A172 (cell line): Measurements from ENCODE around the gene HIC1. TPM values are rescaled to one million over a fixed set of nuclear protein-coding genes. Genes with fewer than 3 reads are reported as not detected.

Source experiments
- DNase-seq: peaks from one replicate; pipeline ENCODE4 v3.0.0-alpha.2; 2015; ENCODE audit warnings: low spot score
- total RNA-seq: library from RNA; depleted of rRNA; stranded (reverse); fragments of >200 nt; shearing (Covaris generic); gene quantifications from 2 replicates; pipeline ENCODE4 v1.2.3, GENCODE V29; 2014; rRNA removed

Gene HIC1
- total RNA-seq, 1 experiment from 2014 or later, result 7.3 TPM

- no peak for DNase-seq
Measured at GRCh38 chr17:2101448-2102257, 46.8 kb downstream of the HIC1 start.

- peak; percentile 77 for DNase-seq
Measured at GRCh38 chr17:2102931-2103809, 48.3 kb downstream of the HIC1 start.

GRCh38 chr17:2105663-2106062 is 50.8 kb downstream of the HIC1 start:
- DNase-seq, result no peak

- DNase-seq, result no peak
Measured at GRCh38 chr17:2106308-2106955, 51.5 kb downstream of the HIC1 start.

- no peak for DNase-seq
Measured at GRCh38 chr17:2107050-2107449, 52.1 kb downstream of the HIC1 start.

- DNase-seq, result no peak
Measured at GRCh38 chr17:2107506-2107905, 52.6 kb downstream of the HIC1 start.

- DNase-seq, result no peak
Measured at GRCh38 chr17:2108170-2108569, 53.3 kb downstream of the HIC1 start.

GRCh38 chr17:2110436-2110835 is 55.5 kb downstream of the HIC1 start:
- no peak for DNase-seq

- no peak for DNase-seq
Measured at GRCh38 chr17:2111691-2112090, 56.8 kb downstream of the HIC1 start.

Other genes starting within 250 kb of the HIC1 start
- 5.1 and 7.7 TPM in 2 replicates for gene SMYD4, start 225.2 kb upstream of the HIC1 start, total RNA-seq
- 41.1 and 46.1 TPM in 2 replicates for gene RPA1, start 225.1 kb upstream of the HIC1 start, total RNA-seq
- gene RTN4RL1, start 29.8 kb upstream of the HIC1 start, total RNA-seq, result 1.7 and 2.2 TPM in 2 replicates
- gene DPH1, start 24.9 kb upstream of the HIC1 start, total RNA-seq, result 31.2 and 33.2 TPM in 2 replicates
- 104 and 128 TPM in 2 replicates for gene OVCA2, start 13.1 kb upstream of the HIC1 start, total RNA-seq
- 15.1 and 21.4 TPM in 2 replicates for gene SMG6, start 248.7 kb downstream of the HIC1 start, total RNA-seq
- 13.6 and 41.2 TPM in 2 replicates for gene SRR, start 248.8 kb downstream of the HIC1 start, total RNA-seq